Activated CD8-positive, alpha-beta memory T cell treated with anti-CD3 and anti-CD28 coated beads for 4 hours (primary cell): ENCODE results near the gene TREML2.
A peak's percentile ranks its signal among the peaks of the same experiment; 100 is the strongest.
"Not testable (repeated sequence)": the region's sequence is repeated elsewhere in the genome, so short reads cannot be mapped to it uniquely, and the experiment has no call there.

ENCODE experiments used
- DNase-seq, 2 donors: peaks; one replicate each; pipeline ENCODE4 v3.0.0-alpha.2; 2020; ENCODE audit warnings: low read depth in 2 of 2

The TREML2 gene

DNA sequence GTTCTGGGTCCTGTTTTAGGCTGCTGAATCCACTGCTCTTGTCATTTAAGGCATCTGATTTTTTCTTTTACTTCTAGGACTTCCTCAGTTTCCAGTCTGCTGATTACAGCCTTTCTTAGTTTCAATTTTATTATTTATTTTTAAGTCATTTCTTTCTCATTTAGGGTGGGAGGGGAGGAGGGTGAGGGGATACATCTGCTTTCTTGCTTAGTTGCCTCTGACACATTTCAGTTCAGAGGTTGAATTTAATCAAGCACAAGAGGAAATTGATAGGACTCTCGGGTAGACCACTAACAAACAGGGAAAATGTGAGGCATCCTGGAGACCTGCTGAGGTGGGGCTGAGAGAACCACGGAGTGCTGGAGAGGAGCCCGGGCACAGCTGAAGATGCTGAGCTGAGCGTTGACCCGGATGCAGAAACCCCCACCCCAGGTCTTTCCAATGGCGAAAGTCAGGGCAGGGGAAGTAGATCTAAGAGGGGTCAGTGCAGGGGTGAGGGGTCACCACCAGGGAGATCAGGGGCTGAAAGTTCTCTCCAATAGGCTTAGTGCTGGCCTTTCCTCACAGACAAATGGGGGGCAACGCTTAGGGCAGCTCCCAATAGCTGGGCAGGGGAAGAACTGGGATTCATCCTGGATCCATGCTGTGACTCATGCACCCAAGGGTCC is 7.6 kb upstream of the TREML2 start:
- DNase-seq = no peak

- no peak for DNase-seq
These were observed 3.2 kb upstream of the TREML2 start for GRCh38 chr6:41204156-41204555.

DNA sequence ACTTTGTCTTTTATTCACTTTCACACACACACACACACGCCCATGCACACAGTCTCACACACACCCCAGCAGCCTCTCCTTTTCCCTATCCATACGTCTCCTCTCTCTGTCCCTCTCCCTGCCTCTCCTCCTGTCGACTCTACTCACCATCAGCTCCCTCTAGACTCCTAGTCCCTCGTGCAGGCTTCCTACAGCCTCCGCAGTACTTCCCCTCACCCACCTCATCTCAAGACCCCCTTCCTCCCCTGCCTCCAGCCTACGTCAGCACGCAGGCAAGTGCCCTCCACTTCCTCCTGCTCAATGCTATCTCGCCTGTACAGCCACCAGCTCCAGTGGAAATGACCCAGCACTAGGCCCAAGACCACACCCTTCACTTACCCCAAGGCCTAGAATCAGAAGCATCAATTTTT is 820 bp upstream of the TREML2 start:
- no peak for DNase-seq

DNA sequence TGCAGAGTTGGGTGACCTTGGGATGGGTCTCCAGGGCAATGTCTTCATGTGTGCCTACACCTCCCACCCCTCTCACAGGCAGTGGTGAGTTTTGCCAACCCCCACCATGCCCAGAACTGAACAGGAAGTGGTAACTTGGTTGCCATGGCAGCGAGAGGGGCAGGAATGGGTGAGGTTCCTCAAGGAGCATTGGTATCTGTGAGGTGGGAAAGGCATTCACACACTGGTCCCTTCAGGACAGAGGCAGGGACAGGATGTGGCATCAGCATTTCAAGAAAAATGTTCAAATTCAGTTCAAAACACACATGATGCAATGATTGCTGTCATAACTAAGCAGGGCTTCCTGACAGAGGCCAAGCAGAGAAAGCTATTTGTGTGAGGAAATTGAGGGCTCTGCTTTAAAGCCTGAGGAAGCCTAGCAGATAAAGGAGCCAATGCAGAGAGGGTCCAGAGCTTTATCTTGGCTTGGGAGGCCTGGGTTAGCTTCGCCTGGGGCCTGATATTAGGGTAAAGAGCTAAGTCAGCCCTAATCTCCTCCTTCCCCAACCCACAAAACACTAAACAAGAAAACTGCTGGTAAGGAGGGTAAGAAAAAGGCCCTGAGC is 551 bp downstream of the TREML2 start:
- DNase-seq = peak; percentile 27 to 38

GRCh38 chr6:41199552-41200246 is 1.2 kb downstream of the TREML2 start:
- no peak for DNase-seq

DNA sequence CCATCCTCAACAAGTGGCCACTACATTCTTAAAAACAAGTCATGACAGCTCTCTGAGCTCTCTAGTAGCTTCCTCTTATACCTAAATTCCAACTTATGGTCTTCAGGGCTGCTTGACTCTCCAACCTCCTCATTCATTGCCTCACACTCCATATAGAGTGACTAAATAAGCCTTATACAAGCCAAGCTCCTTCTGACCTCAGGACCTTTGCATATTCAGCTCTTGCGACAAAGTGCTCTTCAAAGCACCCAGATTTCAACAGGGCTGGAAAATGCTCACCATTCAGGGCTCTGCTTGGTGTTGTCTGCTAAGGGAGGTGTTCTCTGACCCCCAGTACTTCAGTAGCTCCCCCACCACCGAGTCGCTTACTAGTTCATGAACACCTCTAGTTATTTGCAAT is 3.7 kb downstream of the TREML2 start:
- no peak for DNase-seq

- DNase-seq = no peak
These were observed 6.6 kb downstream of the TREML2 start for GRCh38 chr6:41194386-41194785.

- no peak for DNase-seq
These were observed 7.1 kb downstream of the TREML2 start for GRCh38 chr6:41193884-41194283.

DNA sequence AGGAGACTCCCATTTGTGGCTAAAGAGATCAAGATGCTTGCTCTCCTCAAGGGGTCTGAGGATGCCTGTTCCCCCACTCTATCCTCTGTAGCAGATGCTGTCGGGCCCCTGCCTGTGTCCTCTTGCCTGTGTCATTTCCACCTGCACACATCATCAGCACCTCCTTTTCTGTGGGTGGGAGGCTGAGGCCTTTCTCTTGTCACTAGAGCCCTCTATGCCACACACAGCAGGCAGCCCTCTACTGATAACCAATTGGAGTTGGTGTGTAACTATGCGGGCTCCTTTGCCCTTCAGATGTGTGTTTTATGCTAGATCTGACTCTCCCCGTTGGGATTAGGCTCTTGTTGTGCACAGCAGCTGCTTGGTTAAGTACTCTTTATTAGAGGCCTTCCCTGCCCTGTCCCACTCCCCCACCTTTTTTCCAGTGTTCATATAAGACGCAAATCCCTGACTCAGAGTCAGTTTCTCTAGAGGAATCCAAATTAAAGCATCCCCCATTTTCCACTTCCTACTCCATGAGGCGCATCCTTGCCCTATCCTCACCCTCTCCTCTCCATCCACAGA is 7.7 kb downstream of the TREML2 start:
- no peak for DNase-seq

DNA sequence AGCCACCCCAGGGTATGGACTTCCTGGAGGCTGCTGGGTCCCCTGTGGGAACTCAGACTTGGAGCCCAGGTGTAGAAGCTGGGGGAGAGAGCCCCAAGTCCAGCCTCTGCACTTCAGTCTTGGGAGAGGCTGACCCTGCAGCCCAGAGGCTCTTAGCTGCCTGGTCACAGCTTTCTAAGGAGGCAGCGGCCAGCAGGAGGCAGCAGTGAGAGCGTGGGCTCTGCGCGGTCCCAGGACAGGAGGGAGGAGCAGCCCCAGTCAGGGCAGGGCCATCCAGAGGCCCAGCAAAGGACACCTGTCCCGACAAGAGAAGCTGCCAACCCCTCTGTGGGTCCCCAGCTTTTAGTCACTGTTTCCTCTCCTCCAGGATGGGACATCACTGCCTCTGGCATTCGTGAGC is 9.4 kb downstream of the TREML2 start:
- DNase-seq = no peak

DNA sequence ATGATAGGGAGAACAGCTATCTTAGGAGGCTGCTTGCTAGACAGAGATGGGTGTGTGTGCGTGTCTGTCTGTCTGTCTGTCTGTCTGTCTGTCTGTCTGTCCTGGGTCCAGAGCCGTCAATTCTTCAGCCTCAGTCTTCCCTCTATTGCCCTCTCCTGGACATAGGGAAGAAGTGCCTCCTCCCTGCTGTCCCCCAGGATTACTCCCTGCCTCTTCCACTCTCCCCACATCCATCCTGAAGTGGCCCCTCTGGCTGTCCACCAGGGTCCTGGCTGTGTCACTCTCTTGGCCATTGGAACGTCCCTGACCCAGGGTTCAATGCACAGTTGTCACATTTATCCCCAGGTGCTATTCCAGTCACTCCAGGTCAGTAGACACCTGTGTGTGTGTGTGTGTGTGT is 10.2 kb downstream of the TREML2 start:
- DNase-seq = no peak

- DNase-seq = no peak
These were observed 11.0 kb downstream of the TREML2 start for GRCh38 chr6:41189967-41190366.

DNA sequence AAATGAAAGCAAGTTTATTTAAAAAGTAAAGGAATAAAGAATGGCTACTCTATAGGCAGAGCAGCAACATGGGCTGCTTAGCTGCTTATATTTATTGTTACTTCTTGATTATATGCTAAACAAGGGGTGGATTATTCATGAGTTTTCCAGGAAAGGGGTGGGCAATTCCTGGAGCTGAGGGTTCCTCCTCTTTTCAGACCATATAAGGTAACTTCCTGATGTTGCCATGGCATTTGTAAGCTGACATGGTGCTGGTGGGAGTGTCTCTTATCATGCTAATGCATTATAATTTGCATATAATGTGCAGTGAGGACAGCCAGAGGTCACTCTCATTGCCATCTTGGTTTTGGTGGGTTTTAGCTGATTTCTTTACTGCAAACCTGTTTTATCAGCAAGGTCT is 11.9 kb downstream of the TREML2 start:
- DNase-seq = not testable (repeated sequence)

DNA sequence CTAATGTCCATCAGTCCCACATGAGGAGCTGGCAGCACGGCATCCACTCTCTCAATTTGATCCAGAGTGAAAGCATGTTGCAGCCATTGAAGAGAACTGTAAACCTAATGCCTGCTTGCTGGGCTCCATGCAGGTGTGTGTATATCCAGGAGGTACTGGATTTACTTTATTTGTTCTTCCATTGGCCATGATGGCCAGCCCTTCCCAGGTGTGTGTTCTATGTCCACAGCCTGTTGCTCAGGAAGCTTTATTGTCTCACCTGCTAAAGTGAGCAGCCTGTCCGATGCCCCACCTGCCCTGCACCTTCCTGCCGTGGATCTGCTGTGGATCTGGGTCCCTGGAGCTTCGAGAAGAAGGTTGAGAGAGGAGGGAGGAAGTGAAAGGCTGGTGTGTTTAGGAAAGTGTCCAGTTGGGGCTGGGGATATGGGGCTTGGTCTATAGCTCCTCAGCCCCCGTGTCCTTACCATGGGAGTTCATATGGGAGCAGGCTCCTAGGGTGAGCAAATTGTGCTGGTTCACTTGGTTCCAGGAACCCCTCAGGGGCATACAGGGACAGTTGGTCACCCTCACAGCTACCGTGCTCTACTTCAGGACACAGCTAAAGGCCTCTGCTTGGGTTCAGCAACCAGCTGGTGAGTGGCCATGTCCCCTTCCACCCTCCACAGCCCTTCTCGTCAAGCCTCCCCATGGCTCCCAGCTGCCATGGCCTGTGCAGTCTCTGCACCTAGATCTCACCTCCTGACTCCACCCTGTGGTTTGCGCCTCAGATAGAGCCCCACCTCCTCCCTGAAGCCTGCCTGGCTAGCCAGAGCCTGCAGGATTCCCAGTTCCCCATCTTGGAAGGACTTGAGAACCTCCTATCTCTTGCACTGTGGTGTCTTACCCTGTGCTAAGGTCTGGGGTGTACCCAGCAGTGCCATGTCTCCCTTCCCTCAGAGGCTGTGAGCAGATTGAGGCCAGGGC is 12.7 kb downstream of the TREML2 start:
- DNase-seq = no peak

DNA sequence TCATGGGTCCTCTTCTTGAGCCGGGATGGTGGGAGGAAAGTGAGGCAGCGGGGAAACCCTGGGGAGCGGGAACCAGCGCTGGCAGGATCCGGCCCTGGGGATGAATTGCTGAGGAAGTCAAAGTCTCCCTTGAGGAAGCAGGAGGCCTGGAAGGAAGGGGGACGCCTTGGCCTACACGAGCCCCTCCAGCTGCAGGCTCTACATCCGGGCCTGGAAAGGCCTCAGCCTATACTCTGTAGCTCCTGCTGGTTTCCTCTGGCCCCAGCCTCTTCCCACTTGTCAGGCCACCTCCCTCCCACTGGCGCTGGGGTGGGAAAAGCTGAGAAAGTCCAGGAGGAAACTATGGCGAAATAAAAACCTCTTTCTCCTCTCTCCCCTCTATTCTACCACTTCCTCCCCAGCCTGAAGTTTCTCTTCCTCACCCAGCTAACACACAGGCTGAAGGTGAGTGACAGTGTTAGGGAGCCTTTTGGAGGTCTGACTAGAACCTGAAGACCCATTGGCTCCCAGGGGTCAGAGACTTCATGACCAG is 14.9 kb downstream of the TREML2 start:
- no peak for DNase-seq

- no peak for DNase-seq
These were observed 16.2 kb downstream of the TREML2 start for GRCh38 chr6:41184761-41185160.

GRCh38 chr6:41182069-41183034 is 18.6 kb downstream of the TREML2 start:
- peak in 1 of 2 donors; percentile 24 for DNase-seq

GRCh38 chr6:41181566-41181965 is 19.4 kb downstream of the TREML2 start:
- no peak for DNase-seq

DNA sequence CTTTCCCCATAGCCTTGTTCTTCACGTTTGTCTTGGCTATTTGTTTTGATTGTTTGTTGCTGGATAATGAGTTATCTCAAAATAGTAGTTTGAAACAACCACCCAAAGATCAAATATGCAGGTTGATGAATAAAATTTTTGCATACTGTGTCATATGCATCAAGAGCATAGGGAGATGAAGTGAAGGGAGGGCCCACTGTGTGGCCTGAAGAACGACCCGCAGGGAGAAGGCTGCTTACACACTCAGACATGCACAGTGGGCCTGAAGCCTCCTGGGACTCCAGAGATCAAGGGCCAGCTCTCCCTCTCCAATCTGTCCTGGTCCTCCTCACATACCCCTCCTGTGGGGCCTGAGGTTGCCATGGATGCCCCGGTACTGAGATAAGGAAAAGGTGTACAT is 21.8 kb downstream of the TREML2 start:
- no peak for DNase-seq

DNA sequence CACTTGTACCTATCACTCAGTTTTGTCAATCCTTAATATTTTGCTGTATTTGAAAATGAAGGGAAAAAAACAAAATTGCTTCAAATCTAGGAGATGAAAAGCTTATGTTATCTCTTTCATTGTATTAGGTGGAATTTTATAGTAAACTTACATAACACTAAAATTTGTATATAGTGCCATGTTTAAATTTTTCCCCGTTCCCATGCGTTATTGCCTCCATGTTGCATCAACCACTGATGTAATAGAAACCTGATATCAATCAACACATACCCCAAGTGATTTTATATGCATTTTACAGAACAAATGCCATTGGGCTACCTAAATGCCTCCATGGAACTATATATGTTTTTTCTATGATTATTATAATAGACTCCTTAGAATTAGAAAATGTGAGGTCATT is 23.3 kb downstream of the TREML2 start:
- DNase-seq = no peak
